Measurements from ENCODE around the gene P2RX7.

Gene P2RX7

GRCh38 chr12:121212875-121213274 is 80.2 kb downstream of the P2RX7 start:
- TF ChIP-seq, protein P1, sequence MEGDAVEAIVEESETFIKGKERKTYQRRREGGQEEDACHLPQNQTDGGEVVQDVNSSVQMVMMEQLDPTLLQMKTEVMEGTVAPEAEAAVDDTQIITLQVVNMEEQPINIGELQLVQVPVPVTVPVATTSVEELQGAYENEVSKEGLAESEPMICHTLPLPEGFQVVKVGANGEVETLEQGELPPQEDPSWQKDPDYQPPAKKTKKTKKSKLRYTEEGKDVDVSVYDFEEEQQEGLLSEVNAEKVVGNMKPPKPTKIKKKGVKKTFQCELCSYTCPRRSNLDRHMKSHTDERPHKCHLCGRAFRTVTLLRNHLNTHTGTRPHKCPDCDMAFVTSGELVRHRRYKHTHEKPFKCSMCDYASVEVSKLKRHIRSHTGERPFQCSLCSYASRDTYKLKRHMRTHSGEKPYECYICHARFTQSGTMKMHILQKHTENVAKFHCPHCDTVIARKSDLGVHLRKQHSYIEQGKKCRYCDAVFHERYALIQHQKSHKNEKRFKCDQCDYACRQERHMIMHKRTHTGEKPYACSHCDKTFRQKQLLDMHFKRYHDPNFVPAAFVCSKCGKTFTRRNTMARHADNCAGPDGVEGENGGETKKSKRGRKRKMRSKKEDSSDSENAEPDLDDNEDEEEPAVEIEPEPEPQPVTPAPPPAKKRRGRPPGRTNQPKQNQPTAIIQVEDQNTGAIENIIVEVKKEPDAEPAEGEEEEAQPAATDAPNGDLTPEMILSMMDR (IDR thresholded peaks at IDR 0.05; ENCODE audit: low read depth, low read length), result no peak
- H3K4me3 ChIP-seq (ENCODE audit: low read depth, low read length), result no peak overlapping the region

DNA sequence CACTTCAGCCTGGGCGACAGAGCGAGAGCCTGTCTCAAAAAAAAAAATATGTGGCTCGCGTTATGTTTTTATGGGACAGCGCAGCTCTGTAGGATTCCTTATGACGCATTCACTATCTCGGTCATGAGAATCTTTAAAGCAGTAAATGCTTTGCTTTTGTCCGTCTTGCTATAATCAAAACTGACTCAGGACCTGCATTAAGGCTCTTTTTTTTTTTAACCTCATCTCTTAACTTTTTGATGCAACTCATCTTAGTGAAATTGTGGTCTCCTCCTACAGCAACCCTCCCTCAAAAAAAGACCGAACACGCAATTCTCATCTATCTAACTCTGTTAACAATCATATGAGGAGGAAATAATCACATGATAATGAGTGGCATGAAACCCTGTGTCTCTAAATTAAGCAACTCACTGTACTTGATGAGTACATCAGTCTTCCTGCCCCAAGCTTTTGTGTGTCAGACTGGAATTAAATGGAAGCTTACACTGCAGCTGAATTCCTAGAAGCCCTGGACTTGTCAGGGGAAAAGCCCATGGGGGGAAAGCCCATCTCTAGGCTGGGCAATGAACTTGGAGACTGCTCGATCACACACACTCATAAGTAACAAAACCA is 81.6 kb downstream of the P2RX7 start:
- H3K4me3 ChIP-seq (ENCODE audit: low read depth, low read length), result no peak overlapping the region
- TF ChIP-seq, protein P1 (IDR thresholded peaks at IDR 0.05; ENCODE audit: low read depth, low read length), result no peak

DNA sequence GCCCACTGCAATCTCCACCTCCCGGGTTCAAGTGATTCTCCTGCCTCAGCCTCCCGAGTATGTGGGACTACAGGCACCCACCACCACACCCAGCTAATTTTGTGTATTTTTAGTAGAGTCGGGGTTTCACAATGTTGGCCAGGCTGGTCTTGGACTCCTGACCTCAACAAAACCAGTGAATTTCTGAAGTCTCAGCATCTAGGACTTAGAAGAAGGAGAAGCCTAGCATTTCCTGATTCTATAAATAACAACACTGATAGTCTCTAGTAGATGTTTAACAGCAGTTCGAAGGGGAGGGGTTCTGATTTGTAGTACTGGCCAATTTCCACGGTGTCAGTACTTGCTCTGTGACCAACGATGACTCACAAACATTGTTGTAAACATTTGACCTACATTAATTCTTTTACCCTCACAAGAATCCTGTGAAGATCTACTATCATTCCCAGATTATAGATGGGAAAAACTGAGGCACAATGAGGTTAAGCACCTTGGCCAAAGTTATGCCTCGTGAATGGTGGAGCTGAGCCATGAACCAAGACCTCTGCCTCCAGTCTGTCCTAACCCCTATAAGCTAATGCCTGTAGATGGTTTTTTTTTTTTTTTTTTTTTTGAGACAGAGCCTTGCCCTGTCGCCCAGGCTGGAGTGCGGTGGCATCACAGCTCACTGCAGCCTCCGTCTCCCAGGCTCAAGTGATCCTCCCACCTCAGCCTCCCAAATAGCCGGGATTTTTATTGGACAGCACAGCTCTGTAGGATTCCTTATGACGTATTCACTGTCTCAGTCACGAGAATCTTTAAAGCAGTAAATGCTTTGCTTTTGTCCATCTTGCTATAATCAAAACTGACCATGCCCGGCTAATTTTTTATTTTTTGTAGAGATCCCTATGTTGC is 82.4 kb downstream of the P2RX7 start:
- TF ChIP-seq, protein P1 (IDR thresholded peaks at IDR 0.05; ENCODE audit: low read depth, low read length), result no peak
- no peak overlapping the region for H3K4me3 ChIP-seq (ENCODE audit: low read depth, low read length)

- TF ChIP-seq, protein P1 (IDR thresholded peaks at IDR 0.05; ENCODE audit: low read depth, low read length), result no peak
- no peak overlapping the region for H3K4me3 ChIP-seq (ENCODE audit: low read depth, low read length)
These were observed 83.4 kb downstream of the P2RX7 start for GRCh38 chr12:121216102-121216501.

- no peak overlapping the region for H3K4me3 ChIP-seq (ENCODE audit: low read depth, low read length)
- TF ChIP-seq, protein P1 (IDR thresholded peaks at IDR 0.05; ENCODE audit: low read depth, low read length), result no peak
These were observed 84.4 kb downstream of the P2RX7 start for GRCh38 chr12:121217063-121217462.

DNA sequence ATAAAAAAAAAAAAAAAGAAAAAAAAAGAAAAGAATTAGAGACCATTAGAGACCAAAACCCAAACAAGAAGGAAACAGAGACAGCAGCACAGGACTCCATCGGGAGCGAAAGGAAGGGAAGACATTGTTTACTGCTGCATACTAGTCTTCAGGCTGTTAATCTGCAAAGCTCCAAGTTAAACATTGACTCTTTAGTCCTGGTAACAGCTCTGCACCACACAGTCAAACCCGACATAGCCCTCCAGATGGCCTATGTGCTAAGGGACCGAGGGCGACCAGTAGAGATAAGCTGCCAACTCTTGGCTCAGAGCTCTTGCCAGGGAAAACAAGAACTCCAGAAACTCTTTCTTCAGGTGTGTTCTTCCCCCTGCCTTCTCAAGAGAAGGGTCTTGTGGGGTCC is 85.1 kb downstream of the P2RX7 start:
- TF ChIP-seq, protein P1 (IDR thresholded peaks at IDR 0.05; ENCODE audit: low read depth, low read length), result no peak
- H3K4me3 ChIP-seq (ENCODE audit: low read depth, low read length), result no peak overlapping the region
